NCI-H510A treated with DMSO at 0.1 percent for 48 hours (cell line): ENCODE data around the gene NUCB1.

Experiments used
- DNase-seq: peaks from one replicate; lab custom pipeline; 2025; lab: John Stamatoyannopoulos, UW

NUCB1 gene

GRCh38 chr19:48935864-48936263 lies 35.8 kb downstream of the NUCB1 start:
- DNase-seq = no peak

DNA sequence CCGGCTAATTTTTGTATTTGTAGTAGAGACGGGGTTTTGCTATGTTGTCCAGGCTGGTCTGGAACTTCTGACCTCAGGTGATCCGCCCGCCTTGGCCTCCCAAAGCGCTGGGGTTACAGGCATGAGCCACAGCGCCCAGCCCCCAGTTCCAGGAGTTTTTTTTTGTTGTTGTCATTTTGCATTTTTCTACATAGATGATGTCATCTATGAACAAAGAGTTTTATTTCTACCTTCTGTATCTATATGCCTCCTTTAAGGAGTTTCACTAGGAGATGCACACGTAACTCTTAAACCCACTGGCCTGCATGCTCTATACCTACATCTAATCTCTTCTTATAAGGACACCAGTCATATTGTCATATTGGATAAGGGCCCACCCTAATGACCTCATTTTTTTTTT lies 38.1 kb downstream of the NUCB1 start:
- DNase-seq = no peak

GRCh38 chr19:48940902-48941301 lies 40.8 kb downstream of the NUCB1 start:
- DNase-seq = no peak

DNA sequence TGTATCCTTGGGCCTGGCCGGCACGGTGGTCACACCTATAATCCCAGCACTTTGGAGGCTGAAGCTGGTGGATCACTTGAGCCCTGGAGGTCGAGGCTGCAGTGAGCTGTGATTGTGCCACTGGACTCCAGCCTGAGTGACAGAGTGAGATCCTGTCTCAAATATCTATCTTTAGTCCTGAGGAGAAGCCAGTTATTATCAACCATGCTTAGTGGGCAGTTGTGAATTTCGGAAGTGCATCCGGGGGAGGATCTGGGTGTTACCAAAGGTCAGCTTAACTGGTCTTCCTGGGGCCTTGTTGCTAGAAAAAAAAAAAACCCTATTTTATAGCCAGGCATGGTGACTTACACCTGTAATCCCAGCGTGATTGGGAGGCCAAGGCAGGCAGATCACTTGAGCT lies 43.0 kb downstream of the NUCB1 start:
- DNase-seq = no peak

DNA sequence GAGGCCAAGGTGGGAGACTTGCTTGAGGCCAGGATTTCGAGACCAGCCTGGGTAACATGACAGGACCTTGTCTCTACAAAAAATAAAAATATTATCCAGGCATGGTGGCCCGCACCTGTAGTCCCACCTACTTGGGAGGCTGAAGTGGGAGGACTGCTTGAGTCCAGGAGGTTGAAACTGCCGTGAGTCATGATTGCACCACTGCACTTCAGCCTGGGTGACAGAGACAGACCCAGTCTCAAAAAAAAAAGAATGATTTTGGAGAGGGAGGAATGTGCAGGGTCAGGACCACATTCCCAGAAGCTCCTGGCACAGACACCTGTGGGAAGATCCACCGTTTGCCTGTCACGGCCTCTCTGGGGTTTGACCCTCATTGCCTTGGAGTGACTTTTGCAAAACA lies 45.3 kb downstream of the NUCB1 start:
- no peak for DNase-seq

- no peak for DNase-seq
Observed at GRCh38 chr19:48945817-48946216, 45.7 kb downstream of the NUCB1 start.

- no peak for DNase-seq
Observed at GRCh38 chr19:48946463-48947257, 46.5 kb downstream of the NUCB1 start.

- DNase-seq = no peak
Observed at GRCh38 chr19:48947258-48947542, 47.1 kb downstream of the NUCB1 start.

DNA sequence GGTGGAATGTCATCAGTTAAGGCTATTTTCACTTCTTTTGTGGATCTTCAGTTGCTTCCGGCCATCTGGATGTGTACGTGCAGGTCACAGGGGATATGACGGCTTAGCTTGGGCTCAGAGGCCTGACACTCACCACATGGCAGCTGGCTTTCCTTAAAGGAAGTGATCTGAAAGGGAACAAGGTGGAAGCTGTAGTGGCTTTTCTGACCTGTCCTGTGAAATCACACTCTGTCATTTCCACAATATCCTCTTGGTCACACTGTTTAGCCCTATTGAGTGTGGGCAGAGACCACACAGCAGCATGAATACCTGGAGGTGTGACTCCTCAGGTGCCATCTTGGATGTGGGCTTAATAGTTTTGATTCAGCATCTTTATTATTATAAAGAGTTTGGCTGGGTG lies 50.0 kb downstream of the NUCB1 start:
- no peak for DNase-seq

- peak; percentile 5 for DNase-seq
Observed at GRCh38 chr19:48950830-48951519, 50.9 kb downstream of the NUCB1 start.

GRCh38 chr19:48953141-48953540 lies 53.0 kb downstream of the NUCB1 start:
- DNase-seq = no peak

DNA sequence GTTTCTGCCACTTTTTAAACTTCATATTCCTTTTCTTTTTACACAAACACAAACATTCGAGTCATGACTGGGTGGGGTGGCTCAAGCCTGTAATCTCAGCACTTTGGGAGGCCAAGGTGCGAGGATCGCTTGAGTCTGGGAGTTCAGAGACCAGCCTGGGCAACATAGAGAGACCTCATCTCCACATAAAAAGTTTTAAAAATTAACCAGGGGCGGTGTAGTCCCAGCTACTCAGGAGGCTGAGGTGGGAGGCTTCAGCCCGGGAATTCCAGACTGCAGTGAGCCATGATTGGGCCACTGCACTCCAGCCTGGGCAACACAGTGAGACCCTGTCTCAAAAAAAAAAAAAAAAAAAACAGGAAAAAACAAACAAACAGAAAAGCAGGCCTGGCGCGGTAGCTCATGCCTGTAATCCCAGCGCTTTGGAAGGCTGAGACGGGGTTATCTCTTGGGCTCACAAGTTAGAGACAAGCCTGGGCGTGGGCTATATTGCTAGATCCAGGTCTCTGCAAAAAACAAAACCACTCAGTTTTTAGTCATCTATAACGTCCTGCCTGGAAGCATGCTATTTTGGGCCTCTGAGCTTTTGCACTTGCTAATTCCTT lies 54.0 kb downstream of the NUCB1 start:
- DNase-seq = no peak

GRCh38 chr19:48954595-48955307 lies 54.6 kb downstream of the NUCB1 start, which contains the start of gene BAX:
Gene BAX (plus strand): TSS chr19:48954875. CDS start chr19:48954929, 54 bp downstream.
- peak; percentile 95 for DNase-seq

- no peak for DNase-seq
Observed at GRCh38 chr19:48955308-48955958, 55.3 kb downstream of the NUCB1 start.

DNA sequence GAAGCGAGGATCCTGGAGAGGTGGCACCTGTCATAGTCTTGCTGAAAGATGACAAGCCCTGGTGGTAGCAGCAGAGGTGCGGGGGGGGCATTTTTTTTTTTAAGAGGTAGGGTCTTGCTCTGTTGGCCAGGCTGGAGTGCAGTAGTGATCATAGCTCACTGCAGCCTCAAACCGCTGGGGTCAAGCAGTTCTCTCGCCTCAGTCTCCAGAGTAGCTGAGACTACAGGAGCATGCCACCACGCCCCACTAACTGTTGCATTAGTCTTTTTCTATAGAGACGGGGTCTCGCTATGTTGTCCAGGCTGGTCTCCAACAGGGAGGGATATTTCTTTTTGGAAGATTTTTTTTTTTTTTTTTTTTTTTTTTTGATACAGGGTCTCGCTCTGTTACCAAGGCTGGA lies 57.9 kb downstream of the NUCB1 start:
- no peak for DNase-seq

GRCh38 chr19:48959341-48960239 lies 59.5 kb downstream of the NUCB1 start:
- no peak for DNase-seq

DNA sequence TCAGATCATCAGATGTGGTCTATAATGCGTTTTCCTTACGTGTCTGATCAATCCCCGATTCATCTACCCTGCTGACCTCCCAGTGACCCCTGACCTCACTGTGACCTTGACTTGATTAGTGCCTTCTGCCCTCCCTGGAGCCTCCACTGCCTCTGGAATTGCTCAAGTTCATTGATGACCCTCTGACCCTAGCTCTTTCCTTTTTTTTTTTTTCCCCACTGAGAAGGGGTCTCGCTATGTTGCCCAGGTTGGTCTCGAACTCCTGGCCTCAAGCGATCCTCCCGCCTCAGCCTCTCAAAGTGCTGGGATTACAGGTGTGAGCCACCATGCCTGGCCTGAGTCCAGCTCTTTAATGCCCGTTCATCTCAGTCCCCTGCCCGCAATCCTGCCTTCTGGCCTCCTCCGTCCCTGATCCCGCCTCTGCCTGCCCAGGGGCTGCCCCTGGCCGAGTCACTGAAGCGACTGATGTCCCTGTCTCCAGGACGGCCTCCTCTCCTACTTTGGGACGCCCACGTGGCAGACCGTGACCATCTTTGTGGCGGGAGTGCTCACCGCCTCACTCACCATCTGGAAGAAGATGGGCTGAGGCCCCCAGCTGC lies 61.0 kb downstream of the NUCB1 start:
- DNase-seq = no peak

GRCh38 chr19:48961673-48962028 lies 61.5 kb downstream of the NUCB1 start:
- DNase-seq = no peak

GRCh38 chr19:48962029-48962848 lies 62.1 kb downstream of the NUCB1 start:
- DNase-seq = no peak

DNA sequence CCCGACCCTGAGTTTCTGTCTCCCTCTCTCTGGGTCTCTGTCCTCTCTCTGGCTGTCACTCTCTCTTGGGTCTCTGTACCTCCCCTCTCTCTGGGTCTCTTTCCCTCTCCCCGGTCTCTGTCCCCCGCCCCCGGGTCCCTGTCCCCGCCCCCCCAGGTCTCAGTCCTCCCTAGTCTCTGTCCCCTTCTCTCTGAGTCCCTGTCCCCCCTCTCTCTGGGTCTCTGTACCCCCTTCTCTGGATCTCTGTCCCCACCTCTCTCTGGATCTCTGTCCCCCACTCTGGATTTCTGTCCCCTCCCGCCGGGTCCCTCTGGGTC lies 62.7 kb downstream of the NUCB1 start:
- DNase-seq = no peak
